HepG2 (cell line): ENCODE measurements around the gene NAA38. TPM values are rescaled to one million over a fixed set of nuclear protein-coding genes. Genes with fewer than 3 reads are reported as not detected.

ENCODE experiments used
- AHR ChIP-seq: IDR thresholded peaks from 2 replicates; pipeline ENCODE4 v1.6.1; 2018; ENCODE audit warnings: missing genetic modification reagents, missing compliant biosample characterization
- ATF1 ChIP-seq: IDR thresholded peaks from 2 replicates; pipeline ENCODE4 v1.6.1; 2016; ENCODE audit warnings: mild to moderate bottlenecking, control low read depth
- BATF2 ChIP-seq: sonication (generic); formaldehyde crosslinking; IDR thresholded peaks from 2 replicates; pipeline ENCODE4 v1.8.0; 2022; ENCODE audit warnings: mild to moderate bottlenecking, missing genetic modification reagents, moderate library complexity
- CEBPB ChIP-seq: IDR thresholded peaks from 2 replicates; pipeline ENCODE4 v1.6.1; 2011; ENCODE audit warnings: low read depth, low read length, improper control_type of control experiment, borderline replicate concordance
- GATAD1 ChIP-seq: IDR thresholded peaks from 2 replicates; pipeline ENCODE4 v1.6.1; 2016; ENCODE audit warnings: missing genetic modification reagents, missing compliant biosample characterization
- HNF1B ChIP-seq: sonication (generic); formaldehyde crosslinking; IDR thresholded peaks from 2 replicates; pipeline ENCODE4 v1.5.1; 2020; ENCODE audit warnings: mild to moderate bottlenecking, moderate library complexity, missing genetic modification reagents
- NFIC ChIP-seq: IDR thresholded peaks from 2 replicates; pipeline ENCODE4 v1.6.1; 2012; ENCODE audit warnings: mild to moderate bottlenecking, low read length, inconsistent platforms
- NFKB2 ChIP-seq: sonication (generic); formaldehyde crosslinking; IDR thresholded peaks from 2 replicates; pipeline ENCODE4 v1.4.0; 2020; ENCODE audit warnings: missing genetic modification reagents, borderline replicate concordance
- SETDB1 ChIP-seq: sonication (generic); formaldehyde crosslinking; IDR thresholded peaks from 2 replicates; pipeline ENCODE4 v1.5.1; 2020; ENCODE audit warnings: missing genetic modification reagents, mild to moderate bottlenecking, borderline replicate concordance
- SP4 ChIP-seq: sonication (generic); formaldehyde crosslinking; IDR thresholded peaks from 2 replicates; pipeline ENCODE4 v1.8.1; 2023; ENCODE audit warnings: mild to moderate bottlenecking, missing genetic modification reagents
- TBX3 ChIP-seq: fragments of 450-650 bp; IDR thresholded peaks from 2 replicates; pipeline ENCODE4 v1.6.1; 2017; ENCODE audit warnings: antibody characterized with exemption, mild to moderate bottlenecking, inconsistent platforms, borderline replicate concordance
- TFDP1 ChIP-seq: IDR thresholded peaks from 2 replicates; pipeline ENCODE4 v1.6.1; 2016; ENCODE audit warnings: missing compliant biosample characterization, missing genetic modification reagents, borderline replicate concordance
- TRIM24 ChIP-seq: sonication (generic); formaldehyde crosslinking; IDR thresholded peaks from 2 replicates; pipeline ENCODE4 v1.8.0; 2022; ENCODE audit warnings: mild to moderate bottlenecking, missing genetic modification reagents
- ZBTB20 ChIP-seq: sonication (generic); formaldehyde crosslinking; IDR thresholded peaks from 2 replicates; pipeline ENCODE4 v1.8.1; 2023; ENCODE audit warnings: missing genetic modification reagents, low read depth, mild to moderate bottlenecking, borderline replicate concordance
- ZNF124 ChIP-seq: sonication (generic); formaldehyde crosslinking; IDR thresholded peaks from 2 replicates; pipeline ENCODE4 v1.4.0; 2020; ENCODE audit warnings: missing genetic modification reagents
- ZNF138 ChIP-seq: sonication (generic); formaldehyde crosslinking; IDR thresholded peaks from 2 replicates; pipeline ENCODE4 v1.5.0; 2020; ENCODE audit warnings: mild to moderate bottlenecking, low read depth, missing genetic modification reagents
- ZNF225 ChIP-seq: sonication (generic); formaldehyde crosslinking; IDR thresholded peaks from 2 replicates; pipeline ENCODE4 v1.4.0; 2020; ENCODE audit warnings: mild to moderate bottlenecking, missing genetic modification reagents
- ZNF333 ChIP-seq: sonication (generic); formaldehyde crosslinking; IDR thresholded peaks from 2 replicates; pipeline ENCODE4 v1.4.0; 2020; ENCODE audit warnings: mild to moderate bottlenecking, missing genetic modification reagents, borderline replicate concordance
- ZNF33A ChIP-seq: sonication (generic); formaldehyde crosslinking; IDR thresholded peaks from 2 replicates; pipeline ENCODE4 v1.5.1; 2020; ENCODE audit warnings: missing genetic modification reagents, mild to moderate bottlenecking, moderate library complexity, borderline replicate concordance
- ZNF354B ChIP-seq: sonication (generic); formaldehyde crosslinking; IDR thresholded peaks from 2 replicates; pipeline ENCODE4 v1.8.0; 2022; ENCODE audit warnings: mild to moderate bottlenecking, missing genetic modification reagents
- ZNF496 ChIP-seq: sonication (generic); formaldehyde crosslinking; IDR thresholded peaks from 2 replicates; pipeline ENCODE4 v1.8.1; 2023; ENCODE audit warnings: mild to moderate bottlenecking, moderate library complexity, missing genetic modification reagents; ENCODE audit not compliant: insufficient replicate concordance
- ZNF567 ChIP-seq: sonication (generic); formaldehyde crosslinking; IDR thresholded peaks from 2 replicates; pipeline ENCODE4 v1.8.1; 2023; ENCODE audit warnings: mild to moderate bottlenecking, missing genetic modification reagents, borderline replicate concordance
- ZNF570 ChIP-seq: sonication (generic); formaldehyde crosslinking; IDR thresholded peaks from 2 replicates; pipeline ENCODE4 v1.4.0; 2020; ENCODE audit warnings: mild to moderate bottlenecking, missing genetic modification reagents, borderline replicate concordance
- ZNF598 ChIP-seq: sonication (generic); formaldehyde crosslinking; IDR thresholded peaks from 2 replicates; pipeline ENCODE4 v1.5.1; 2020; ENCODE audit warnings: mild to moderate bottlenecking, missing genetic modification reagents, borderline replicate concordance
- ZNF616 ChIP-seq: sonication (generic); formaldehyde crosslinking; IDR thresholded peaks from 2 replicates; pipeline ENCODE4 v1.5.0; 2020; ENCODE audit warnings: low read depth, mild to moderate bottlenecking, missing genetic modification reagents
- ZNF652 ChIP-seq: IDR thresholded peaks from 2 replicates; pipeline ENCODE4 v1.6.1; 2016; ENCODE audit warnings: low read depth, borderline replicate concordance
- ZNF740 ChIP-seq: sonication (generic); formaldehyde crosslinking; IDR thresholded peaks from 2 replicates; pipeline ENCODE4 v1.4.0; 2020; ENCODE audit warnings: missing genetic modification reagents
- ZSCAN30 ChIP-seq: sonication (generic); formaldehyde crosslinking; IDR thresholded peaks from 2 replicates; pipeline ENCODE4 v1.5.0; 2020; ENCODE audit warnings: mild to moderate bottlenecking, missing genetic modification reagents
- polyA plus RNA-seq, 8 experiments: library from polyadenylated mRNA; depleted of rRNA in 3 of 8; stranded (reverse) in 7 of 8; unstranded in 1 of 8; fragments of >200 nt; fragmentation: Illumina TruSeq in 4 of 8; extraction: Trizol in 4 of 8; gene quantifications; 2 replicates each; pipeline versions ENCODE4 v1.2.1 to v1.2.3, GENCODE V29; 2011 to 2016; ENCODE audit warnings: low read depth in 4 of 8, missing spikeins in 1 of 8, mixed read lengths in 1 of 8; ENCODE audit not compliant: insufficient read depth in 1 of 8
- total RNA-seq, 5 experiments: library from RNA; depleted of rRNA; stranded (reverse); fragments of >200 nt; fragmentation: Illumina TruSeq; extraction: Trizol; gene quantifications; 2 replicates each; pipeline ENCODE4 v1.2.3, GENCODE V29; 2016; ENCODE audit warnings: low read depth in 1 of 5

Gene NAA38
- total and polyA plus RNA-seq, 2 of the 13 experiments (the other 11 are each of a cell fraction or from before 2014, with no cell fraction given), result 46.9 to 91.6 TPM

- TF ChIP-seq ZNF33A (CRISPR knock-in tag) (no peak), HNF1B (peak; percentile 63; the same call in 1 of the 2 replicates), SETDB1 (CRISPR knock-in tag) (no peak), ZSCAN30 (0 out of 2 replicates have a peak, but pooled peaks have one; percentile 37), ZNF138 (CRISPR knock-in tag) (no peak), ZNF616 (CRISPR knock-in tag) (no peak), TFDP1 (CRISPR knock-in tag) (no peak), TRIM24 (CRISPR knock-in tag) (no peak), TBX3 (no peak), ZNF124 (no peak), NFKB2 (CRISPR knock-in tag) (no peak), ZNF652 (CRISPR knock-in tag) (no peak), BATF2 (CRISPR knock-in tag) (no peak), SP4 (CRISPR knock-in tag) (peak; percentile 76), NFIC (peak; percentile 34; the same call in 1 of the 2 replicates), GATAD1 (CRISPR knock-in tag) (0 out of 2 replicates have a peak, but pooled peaks have one; percentile 73), CEBPB (no peak), ZBTB20 (CRISPR knock-in tag) (no peak; the same call in 1 of the 2 replicates), ZNF225 (CRISPR knock-in tag) (no peak), ZNF570 (no peak), ZNF567 (CRISPR knock-in tag) (no peak), ZNF354B (CRISPR knock-in tag) (no peak), ATF1 (CRISPR knock-in tag) (peak; percentile 74), AHR (CRISPR knock-in tag) (no peak), ZNF740 (CRISPR knock-in tag) (no peak), ZNF333 (CRISPR knock-in tag) (no peak), ZNF496 (no peak), ZNF598 (0 out of 2 replicates have a peak, but pooled peaks have one; percentile 18)
Measured at GRCh38 chr17:7857713-7858521, 558 bp upstream of the NAA38 start, which contains the start of gene CYB5D1 (continued).
